ENCODE measurements around the gene SLC27A6.
A peak's percentile ranks its signal among the peaks of the same experiment; 100 is the strongest.

DNA sequence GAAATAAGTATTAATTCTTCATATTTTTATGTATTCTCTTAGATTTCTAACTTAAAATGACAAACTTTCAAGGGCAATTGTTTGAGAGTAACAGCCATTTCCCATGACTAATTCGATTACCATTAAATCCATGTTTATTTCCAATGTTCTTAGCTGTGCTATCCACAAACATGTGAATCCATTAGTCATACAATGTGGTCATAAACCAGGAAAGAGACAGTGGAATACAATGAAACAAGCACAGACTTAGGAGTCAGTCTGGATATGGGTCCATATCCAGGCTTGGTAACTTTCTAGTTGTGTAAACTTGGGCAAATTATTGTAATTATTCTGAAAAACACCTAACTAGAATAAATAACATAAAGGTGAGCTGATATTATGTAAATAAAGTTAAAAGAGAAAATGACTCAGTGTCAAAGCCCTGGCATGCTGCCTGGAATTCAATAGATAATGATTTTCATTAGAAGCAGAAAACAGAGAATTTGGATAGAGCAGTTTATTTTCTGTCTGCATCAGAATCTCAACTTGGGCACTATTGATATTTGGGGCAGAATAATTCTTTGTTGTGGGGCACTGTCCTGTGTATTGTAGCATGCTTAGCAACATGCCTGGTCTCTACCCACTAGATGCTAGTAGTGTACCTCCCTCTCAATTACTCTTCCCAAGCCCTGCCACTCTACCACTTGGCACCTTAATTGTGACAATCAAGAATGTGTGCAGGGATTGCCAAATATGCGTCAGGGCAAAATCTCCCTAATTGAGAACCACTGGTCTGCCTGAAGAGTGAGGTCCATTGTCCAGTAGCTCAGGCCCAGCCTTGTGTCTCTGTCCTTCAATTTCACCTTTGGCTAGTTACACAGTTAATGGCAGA is 44.7 kb upstream of the SLC27A6 start:
- TF ChIP-seq, protein P1, sequence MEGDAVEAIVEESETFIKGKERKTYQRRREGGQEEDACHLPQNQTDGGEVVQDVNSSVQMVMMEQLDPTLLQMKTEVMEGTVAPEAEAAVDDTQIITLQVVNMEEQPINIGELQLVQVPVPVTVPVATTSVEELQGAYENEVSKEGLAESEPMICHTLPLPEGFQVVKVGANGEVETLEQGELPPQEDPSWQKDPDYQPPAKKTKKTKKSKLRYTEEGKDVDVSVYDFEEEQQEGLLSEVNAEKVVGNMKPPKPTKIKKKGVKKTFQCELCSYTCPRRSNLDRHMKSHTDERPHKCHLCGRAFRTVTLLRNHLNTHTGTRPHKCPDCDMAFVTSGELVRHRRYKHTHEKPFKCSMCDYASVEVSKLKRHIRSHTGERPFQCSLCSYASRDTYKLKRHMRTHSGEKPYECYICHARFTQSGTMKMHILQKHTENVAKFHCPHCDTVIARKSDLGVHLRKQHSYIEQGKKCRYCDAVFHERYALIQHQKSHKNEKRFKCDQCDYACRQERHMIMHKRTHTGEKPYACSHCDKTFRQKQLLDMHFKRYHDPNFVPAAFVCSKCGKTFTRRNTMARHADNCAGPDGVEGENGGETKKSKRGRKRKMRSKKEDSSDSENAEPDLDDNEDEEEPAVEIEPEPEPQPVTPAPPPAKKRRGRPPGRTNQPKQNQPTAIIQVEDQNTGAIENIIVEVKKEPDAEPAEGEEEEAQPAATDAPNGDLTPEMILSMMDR (IDR thresholded peaks at IDR 0.05) = no peak
- TF ChIP-seq EP300 (IDR thresholded peaks at IDR 0.05) (no peak), POLR2AphosphoS5 (IDR thresholded peaks at IDR 0.05) (peak in 1 of 2 donors; percentile 15), POLR2A (IDR thresholded peaks at IDR 0.05; ENCODE audit: low read depth) (no peak)
